GM23338 (cell line): Measurements from ENCODE around the gene WRNIP1.

Source experiments
- CREB1 ChIP-seq: fragments of 250-450 bp; sonication (Bioruptor Pico); IDR thresholded peaks from 2 replicates; pipeline ENCODE4 v1.5.0; 2020; ENCODE audit warnings: low read depth, mild to moderate bottlenecking, moderate library complexity
- EZH2 ChIP-seq: fragments of 200-600 bp; sonication (generic); IDR thresholded peaks from one replicate; pipeline ENCODE4 v1.8.0; 2017; ENCODE audit warnings: antibody characterized with exemption, mild to moderate bottlenecking, low read depth; ENCODE audit not compliant: unreplicated experiment
- EZH2phosphoT487 ChIP-seq: fragments of 200-600 bp; sonication (generic); IDR thresholded peaks from one replicate; pipeline ENCODE4 v1.8.1; 2018; ENCODE audit warnings: antibody characterized with exemption; ENCODE audit not compliant: unreplicated experiment
- JUNB ChIP-seq: IDR thresholded peaks from one replicate; pipeline ENCODE4 v1.6.1; 2016; ENCODE audit warnings: antibody characterized with exemption; ENCODE audit not compliant: unreplicated experiment
- NANOG ChIP-seq: IDR thresholded peaks from 2 replicates; pipeline ENCODE4 v1.6.1; 2016; ENCODE audit warnings: antibody characterized with exemption, borderline replicate concordance
- POLR2AphosphoS5 ChIP-seq: IDR thresholded peaks from 2 replicates; pipeline ENCODE4 v1.6.1; 2016; ENCODE audit warnings: antibody characterized with exemption, low read depth
- STAT1 ChIP-seq: IDR thresholded peaks from one replicate; pipeline ENCODE4 v1.6.1; 2016; ENCODE audit warnings: antibody characterized with exemption; ENCODE audit not compliant: unreplicated experiment
- ZNF114 ChIP-seq: fragments of 250-450 bp; sonication (Bioruptor Pico); IDR thresholded peaks from 2 replicates; pipeline ENCODE4 v1.5.0; 2020; ENCODE audit warnings: mild to moderate bottlenecking, moderate library complexity
- TF ChIP-seq, protein P1 (sequence below), 2 experiments: fragments of 200-600 bp in 1 of 2; sonication (generic) in 1 of 2; conservative IDR thresholded peaks; 2 replicates each; pipeline versions ENCODE4 v1.5.1 to v1.6.1; 2016 to 2017; ENCODE audit warnings: antibody characterized with exemption in 2 of 2, low read depth in 2 of 2, mild to moderate bottlenecking in 2 of 2, moderate library complexity in 1 of 2
- TF ChIP-seq, protein P2 (sequence below): IDR thresholded peaks from one replicate; pipeline ENCODE4 v1.6.1; 2018; ENCODE audit warnings: antibody characterized with exemption; ENCODE audit not compliant: unreplicated experiment
- TF ChIP-seq, protein P3 (sequence below): IDR thresholded peaks from 2 replicates; pipeline ENCODE4 v1.6.1; 2016; ENCODE audit warnings: antibody characterized with exemption
- TF ChIP-seq, protein P4 (sequence below): fragments of 250-450 bp; sonication (Bioruptor Pico); IDR thresholded peaks from 2 replicates; pipeline ENCODE4 v1.5.0; 2020; ENCODE audit warnings: mild to moderate bottlenecking, moderate library complexity

DNA sequence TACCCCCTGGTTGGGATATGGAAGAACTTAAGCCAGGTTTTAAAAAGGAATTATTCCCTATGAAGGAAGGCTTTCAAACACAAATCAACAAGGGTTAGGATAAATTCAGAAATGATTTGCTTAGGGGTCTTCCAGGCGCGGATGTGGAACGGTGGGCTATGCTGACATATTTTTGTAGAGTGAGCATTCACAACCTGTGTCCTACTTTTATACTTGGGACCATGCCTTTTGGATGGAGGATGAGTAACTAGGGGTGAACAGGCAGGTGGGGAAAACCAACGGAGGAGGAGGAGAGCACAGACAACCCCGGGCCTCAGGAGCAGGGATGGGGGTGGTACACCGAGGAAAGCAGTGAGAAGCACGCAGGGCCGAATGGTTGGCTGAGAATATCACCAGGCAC, 20.4 kb upstream of the WRNIP1 start:
- TF ChIP-seq, protein P1, sequence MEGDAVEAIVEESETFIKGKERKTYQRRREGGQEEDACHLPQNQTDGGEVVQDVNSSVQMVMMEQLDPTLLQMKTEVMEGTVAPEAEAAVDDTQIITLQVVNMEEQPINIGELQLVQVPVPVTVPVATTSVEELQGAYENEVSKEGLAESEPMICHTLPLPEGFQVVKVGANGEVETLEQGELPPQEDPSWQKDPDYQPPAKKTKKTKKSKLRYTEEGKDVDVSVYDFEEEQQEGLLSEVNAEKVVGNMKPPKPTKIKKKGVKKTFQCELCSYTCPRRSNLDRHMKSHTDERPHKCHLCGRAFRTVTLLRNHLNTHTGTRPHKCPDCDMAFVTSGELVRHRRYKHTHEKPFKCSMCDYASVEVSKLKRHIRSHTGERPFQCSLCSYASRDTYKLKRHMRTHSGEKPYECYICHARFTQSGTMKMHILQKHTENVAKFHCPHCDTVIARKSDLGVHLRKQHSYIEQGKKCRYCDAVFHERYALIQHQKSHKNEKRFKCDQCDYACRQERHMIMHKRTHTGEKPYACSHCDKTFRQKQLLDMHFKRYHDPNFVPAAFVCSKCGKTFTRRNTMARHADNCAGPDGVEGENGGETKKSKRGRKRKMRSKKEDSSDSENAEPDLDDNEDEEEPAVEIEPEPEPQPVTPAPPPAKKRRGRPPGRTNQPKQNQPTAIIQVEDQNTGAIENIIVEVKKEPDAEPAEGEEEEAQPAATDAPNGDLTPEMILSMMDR (conservative IDR thresholded peaks at IDR 0.05; ENCODE audit: low read depth in 2 of 2) = no peak
- TF ChIP-seq EZH2 (no peak), CREB1 (CRISPR knock-in tag) (no peak), POLR2AphosphoS5 (no peak), EZH2phosphoT487 (no peak), ZNF114 (no peak), JUNB (no peak), NANOG (no peak), STAT1 (no peak)
- TF ChIP-seq, protein P2, sequence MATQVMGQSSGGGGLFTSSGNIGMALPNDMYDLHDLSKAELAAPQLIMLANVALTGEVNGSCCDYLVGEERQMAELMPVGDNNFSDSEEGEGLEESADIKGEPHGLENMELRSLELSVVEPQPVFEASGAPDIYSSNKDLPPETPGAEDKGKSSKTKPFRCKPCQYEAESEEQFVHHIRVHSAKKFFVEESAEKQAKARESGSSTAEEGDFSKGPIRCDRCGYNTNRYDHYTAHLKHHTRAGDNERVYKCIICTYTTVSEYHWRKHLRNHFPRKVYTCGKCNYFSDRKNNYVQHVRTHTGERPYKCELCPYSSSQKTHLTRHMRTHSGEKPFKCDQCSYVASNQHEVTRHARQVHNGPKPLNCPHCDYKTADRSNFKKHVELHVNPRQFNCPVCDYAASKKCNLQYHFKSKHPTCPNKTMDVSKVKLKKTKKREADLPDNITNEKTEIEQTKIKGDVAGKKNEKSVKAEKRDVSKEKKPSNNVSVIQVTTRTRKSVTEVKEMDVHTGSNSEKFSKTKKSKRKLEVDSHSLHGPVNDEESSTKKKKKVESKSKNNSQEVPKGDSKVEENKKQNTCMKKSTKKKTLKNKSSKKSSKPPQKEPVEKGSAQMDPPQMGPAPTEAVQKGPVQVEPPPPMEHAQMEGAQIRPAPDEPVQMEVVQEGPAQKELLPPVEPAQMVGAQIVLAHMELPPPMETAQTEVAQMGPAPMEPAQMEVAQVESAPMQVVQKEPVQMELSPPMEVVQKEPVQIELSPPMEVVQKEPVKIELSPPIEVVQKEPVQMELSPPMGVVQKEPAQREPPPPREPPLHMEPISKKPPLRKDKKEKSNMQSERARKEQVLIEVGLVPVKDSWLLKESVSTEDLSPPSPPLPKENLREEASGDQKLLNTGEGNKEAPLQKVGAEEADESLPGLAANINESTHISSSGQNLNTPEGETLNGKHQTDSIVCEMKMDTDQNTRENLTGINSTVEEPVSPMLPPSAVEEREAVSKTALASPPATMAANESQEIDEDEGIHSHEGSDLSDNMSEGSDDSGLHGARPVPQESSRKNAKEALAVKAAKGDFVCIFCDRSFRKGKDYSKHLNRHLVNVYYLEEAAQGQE = no peak
- TF ChIP-seq, protein P3, sequence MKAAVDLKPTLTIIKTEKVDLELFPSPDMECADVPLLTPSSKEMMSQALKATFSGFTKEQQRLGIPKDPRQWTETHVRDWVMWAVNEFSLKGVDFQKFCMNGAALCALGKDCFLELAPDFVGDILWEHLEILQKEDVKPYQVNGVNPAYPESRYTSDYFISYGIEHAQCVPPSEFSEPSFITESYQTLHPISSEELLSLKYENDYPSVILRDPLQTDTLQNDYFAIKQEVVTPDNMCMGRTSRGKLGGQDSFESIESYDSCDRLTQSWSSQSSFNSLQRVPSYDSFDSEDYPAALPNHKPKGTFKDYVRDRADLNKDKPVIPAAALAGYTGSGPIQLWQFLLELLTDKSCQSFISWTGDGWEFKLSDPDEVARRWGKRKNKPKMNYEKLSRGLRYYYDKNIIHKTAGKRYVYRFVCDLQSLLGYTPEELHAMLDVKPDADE = no peak
- TF ChIP-seq, protein P4, sequence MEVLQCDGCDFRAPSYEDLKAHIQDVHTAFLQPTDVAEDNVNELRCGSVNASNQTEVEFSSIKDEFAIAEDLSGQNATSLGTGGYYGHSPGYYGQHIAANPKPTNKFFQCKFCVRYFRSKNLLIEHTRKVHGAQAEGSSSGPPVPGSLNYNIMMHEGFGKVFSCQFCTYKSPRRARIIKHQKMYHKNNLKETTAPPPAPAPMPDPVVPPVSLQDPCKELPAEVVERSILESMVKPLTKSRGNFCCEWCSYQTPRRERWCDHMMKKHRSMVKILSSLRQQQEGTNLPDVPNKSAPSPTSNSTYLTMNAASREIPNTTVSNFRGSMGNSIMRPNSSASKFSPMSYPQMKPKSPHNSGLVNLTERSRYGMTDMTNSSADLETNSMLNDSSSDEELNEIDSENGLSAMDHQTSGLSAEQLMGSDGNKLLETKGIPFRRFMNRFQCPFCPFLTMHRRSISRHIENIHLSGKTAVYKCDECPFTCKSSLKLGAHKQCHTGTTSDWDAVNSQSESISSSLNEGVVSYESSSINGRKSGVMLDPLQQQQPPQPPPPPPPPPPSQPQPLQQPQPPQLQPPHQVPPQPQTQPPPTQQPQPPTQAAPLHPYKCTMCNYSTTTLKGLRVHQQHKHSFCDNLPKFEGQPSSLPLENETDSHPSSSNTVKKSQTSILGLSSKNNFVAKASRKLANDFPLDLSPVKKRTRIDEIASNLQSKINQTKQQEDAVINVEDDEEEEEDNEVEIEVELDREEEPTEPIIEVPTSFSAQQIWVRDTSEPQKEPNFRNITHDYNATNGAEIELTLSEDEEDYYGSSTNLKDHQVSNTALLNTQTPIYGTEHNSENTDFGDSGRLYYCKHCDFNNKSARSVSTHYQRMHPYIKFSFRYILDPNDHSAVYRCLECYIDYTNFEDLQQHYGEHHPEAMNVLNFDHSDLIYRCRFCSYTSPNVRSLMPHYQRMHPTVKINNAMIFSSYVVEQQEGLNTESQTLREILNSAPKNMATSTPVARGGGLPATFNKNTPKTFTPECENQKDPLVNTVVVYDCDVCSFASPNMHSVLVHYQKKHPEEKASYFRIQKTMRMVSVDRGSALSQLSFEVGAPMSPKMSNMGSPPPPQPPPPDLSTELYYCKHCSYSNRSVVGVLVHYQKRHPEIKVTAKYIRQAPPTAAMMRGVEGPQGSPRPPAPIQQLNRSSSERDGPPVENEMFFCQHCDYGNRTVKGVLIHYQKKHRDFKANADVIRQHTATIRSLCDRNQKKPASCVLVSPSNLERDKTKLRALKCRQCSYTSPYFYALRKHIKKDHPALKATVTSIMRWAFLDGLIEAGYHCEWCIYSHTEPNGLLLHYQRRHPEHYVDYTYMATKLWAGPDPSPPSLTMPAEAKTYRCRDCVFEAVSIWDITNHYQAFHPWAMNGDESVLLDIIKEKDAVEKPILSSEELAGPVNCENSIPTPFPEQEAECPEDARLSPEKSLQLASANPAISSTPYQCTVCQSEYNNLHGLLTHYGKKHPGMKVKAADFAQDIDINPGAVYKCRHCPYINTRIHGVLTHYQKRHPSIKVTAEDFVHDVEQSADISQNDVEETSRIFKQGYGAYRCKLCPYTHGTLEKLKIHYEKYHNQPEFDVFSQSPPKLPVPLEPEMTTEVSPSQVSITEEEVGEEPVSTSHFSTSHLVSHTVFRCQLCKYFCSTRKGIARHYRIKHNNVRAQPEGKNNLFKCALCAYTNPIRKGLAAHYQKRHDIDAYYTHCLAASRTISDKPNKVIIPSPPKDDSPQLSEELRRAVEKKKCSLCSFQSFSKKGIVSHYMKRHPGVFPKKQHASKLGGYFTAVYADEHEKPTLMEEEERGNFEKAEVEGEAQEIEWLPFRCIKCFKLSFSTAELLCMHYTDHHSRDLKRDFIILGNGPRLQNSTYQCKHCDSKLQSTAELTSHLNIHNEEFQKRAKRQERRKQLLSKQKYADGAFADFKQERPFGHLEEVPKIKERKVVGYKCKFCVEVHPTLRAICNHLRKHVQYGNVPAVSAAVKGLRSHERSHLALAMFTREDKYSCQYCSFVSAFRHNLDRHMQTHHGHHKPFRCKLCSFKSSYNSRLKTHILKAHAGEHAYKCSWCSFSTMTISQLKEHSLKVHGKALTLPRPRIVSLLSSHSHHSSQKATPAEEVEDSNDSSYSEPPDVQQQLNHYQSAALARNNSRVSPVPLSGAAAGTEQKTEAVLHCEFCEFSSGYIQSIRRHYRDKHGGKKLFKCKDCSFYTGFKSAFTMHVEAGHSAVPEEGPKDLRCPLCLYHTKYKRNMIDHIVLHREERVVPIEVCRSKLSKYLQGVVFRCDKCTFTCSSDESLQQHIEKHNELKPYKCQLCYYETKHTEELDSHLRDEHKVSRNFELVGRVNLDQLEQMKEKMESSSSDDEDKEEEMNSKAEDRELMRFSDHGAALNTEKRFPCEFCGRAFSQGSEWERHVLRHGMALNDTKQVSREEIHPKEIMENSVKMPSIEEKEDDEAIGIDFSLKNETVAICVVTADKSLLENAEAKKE (CRISPR knock-in tag) = no peak
